Skeletal muscle tissue (tissue), 4 donors: ENCODE results near the gene SPTSSA. TPM values are rescaled to one million over a fixed set of nuclear protein-coding genes. Genes with fewer than 3 reads are reported as not detected.
"Not testable (repeated sequence)": the region's sequence is repeated elsewhere in the genome, so short reads cannot be mapped to it uniquely, and the experiment has no call there.

ENCODE experiments used
- H3K27ac ChIP-seq: one replicate; pipeline ENCODE4 v1.7.0; 2013; ENCODE audit warnings: mild to moderate bottlenecking, low read depth, low read length, inconsistent platforms
- H3K27me3 ChIP-seq, 3 donors: one replicate each; pipeline ENCODE4 v1.7.0; 2013; ENCODE audit warnings: low read length in 3 of 3; ENCODE audit not compliant: control insufficient read depth in 3 of 3, insufficient read depth in 3 of 3
- H3K36me3 ChIP-seq, 3 donors: one replicate each; pipeline ENCODE4 v1.7.0; 2013; ENCODE audit warnings: low read length in 3 of 3; ENCODE audit not compliant: control insufficient read depth in 3 of 3, insufficient read depth in 3 of 3
- H3K4me1 ChIP-seq, 3 donors: one replicate each; pipeline ENCODE4 v1.7.0; 2013; ENCODE audit warnings: low read length in 3 of 3, mild to moderate bottlenecking in 3 of 3; ENCODE audit not compliant: control insufficient read depth in 3 of 3, insufficient read depth in 3 of 3
- H3K4me3 ChIP-seq, 3 donors: one replicate each; pipeline ENCODE4 v1.7.0; 2013; ENCODE audit warnings: low read length in 3 of 3
- H3K9ac ChIP-seq, 3 donors: one replicate each; pipeline ENCODE4 v1.7.0; 2013; ENCODE audit warnings: low read length in 3 of 3, mild to moderate bottlenecking in 3 of 3, moderate library complexity in 2 of 3, low read depth in 1 of 3
- H3K9me3 ChIP-seq, 3 donors: one replicate each; pipeline ENCODE4 v1.7.0; 2013; ENCODE audit warnings: low read length in 3 of 3; ENCODE audit not compliant: control insufficient read depth in 3 of 3
- total RNA-seq: library from RNA; depleted of rRNA; stranded (reverse); fragments of >200 nt; gene quantifications from one replicate; pipeline ENCODE4 v1.2.3, GENCODE V29; 2014
- donor health status: Osteomylitis.

SPTSSA gene
- total RNA-seq, 1 donor from 2014 or later: 9.9 TPM

GRCh38 chr14:34407951-34408350 lies 54.1 kb downstream of the SPTSSA start:
- no peaks in the 10 kb centered on the region for H3K27me3 ChIP-seq
- H3K9me3 ChIP-seq: peaks cover 0 to 5% (median 5%) of the 10 kb centered on the region in 3 donors
- no peak overlapping the region for H3K9ac ChIP-seq
- no peak overlapping the region for H3K4me3 ChIP-seq
- H3K36me3 ChIP-seq: no peaks in the 10 kb centered on the region
- no peaks in the 10 kb centered on the region for H3K4me1 ChIP-seq
- H3K27ac ChIP-seq: no peak overlapping the region

DNA sequence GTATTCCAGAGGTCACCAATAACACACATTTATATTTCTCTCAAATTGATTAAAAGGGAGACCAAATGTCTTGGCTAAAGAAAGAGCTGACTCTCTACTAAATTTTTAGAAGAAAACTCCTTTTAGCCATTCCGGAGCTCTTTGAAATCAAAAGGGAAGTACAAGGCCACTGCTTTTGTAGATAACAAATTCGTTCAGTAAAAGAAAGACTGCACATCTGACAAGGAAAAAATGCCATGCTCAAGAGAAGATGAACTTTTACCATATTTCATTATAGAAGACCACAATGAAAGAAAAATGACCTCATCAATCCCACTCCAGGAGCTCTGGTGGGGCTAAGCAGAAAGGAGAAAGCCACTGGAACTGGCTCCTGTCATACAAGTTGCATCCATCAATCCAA lies 57.6 kb downstream of the SPTSSA start:
- H3K27ac ChIP-seq: no peak overlapping the region

GRCh38 chr14:34403646-34404045 lies 58.4 kb downstream of the SPTSSA start:
- Histone ChIP-seq H3K4me1 (no peaks in the 10 kb centered on the region), H3K27ac (no peak overlapping the region), H3K9ac (no peak overlapping the region), H3K9me3 (no peaks in the 10 kb centered on the region), H3K4me3 (no peak overlapping the region), H3K27me3 (no peaks in the 10 kb centered on the region), H3K36me3 (no peaks in the 10 kb centered on the region)

More for the DNA sequence above, 57.6 kb downstream of the SPTSSA start:
- H3K4me3 ChIP-seq: no peak overlapping the region
- no peak overlapping the region for H3K9ac ChIP-seq
- peaks cover 0 to 1% (median 0%) of the 10 kb centered on the region in 3 donors for H3K9me3 ChIP-seq
- no peaks in the 10 kb centered on the region for H3K36me3 ChIP-seq
- H3K27me3 ChIP-seq: no peaks in the 10 kb centered on the region
- H3K4me1 ChIP-seq: no peaks in the 10 kb centered on the region

DNA sequence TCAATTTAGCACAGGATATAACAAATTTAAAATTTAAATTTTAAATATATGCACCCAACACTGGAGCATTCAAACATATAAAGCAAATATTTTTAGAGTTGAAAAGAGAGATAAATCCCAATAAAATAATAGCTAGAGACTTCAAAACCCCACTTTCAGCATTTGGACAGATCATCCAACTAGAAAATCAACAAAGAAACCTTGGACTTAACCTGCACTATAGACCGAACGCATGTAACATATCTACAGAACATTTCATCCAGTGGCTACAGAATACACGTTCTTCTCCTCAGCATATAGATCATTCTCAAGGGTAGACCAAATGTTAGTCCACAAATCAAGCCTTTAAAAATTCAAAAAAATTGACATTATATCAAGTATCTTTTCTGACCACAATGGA lies 64.0 kb downstream of the SPTSSA start:
- Histone ChIP-seq H3K4me1 (no peaks in the 10 kb centered on the region), H3K27ac (no peak overlapping the region), H3K4me3 (no peak overlapping the region)

GRCh38 chr14:34387974-34388516 lies 74.0 kb downstream of the SPTSSA start:
- no peak overlapping the region for H3K4me3 ChIP-seq
- H3K27ac ChIP-seq: no peak overlapping the region
- no peaks in the 10 kb centered on the region for H3K9me3 ChIP-seq
- H3K4me1 ChIP-seq: no peaks in the 10 kb centered on the region
- H3K36me3 ChIP-seq: no peaks in the 10 kb centered on the region
- H3K9ac ChIP-seq: no peak overlapping the region
- peaks cover 0 to 3% (median 2%) of the 10 kb centered on the region in 3 donors for H3K27me3 ChIP-seq

More for the DNA sequence above, 64.0 kb downstream of the SPTSSA start:
- no peaks in the 10 kb centered on the region for H3K27me3 ChIP-seq
- no peaks in the 10 kb centered on the region for H3K9me3 ChIP-seq
- H3K9ac ChIP-seq: no peak overlapping the region
- H3K36me3 ChIP-seq: no peaks in the 10 kb centered on the region

DNA sequence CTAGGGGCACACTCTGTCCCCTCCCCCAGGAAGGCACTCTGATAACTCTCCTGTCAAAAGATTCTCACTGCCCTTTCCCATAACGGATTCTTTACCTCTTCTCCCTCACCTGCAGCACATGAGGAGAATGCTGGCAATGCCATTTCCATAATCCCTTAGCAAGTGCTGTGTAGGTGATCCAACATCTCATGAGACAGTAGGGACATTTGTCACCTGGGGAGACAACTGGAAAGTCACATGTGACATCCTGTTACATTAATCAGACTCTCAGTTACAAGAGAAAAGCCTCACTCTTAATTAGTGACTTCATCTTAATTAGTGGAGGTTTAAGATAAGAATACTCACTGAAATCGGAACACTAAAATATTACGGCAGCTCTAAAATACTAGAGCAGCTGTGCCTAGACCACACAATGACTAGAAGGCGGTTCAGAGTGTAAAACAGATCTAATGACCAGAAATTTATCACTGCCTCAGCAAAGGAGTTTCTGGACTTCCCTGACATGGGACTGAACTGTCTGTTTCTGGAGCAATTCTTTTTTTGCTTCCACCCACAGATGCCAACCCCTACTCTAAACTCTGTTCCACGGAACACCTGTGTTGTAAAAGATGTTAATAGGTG lies 75.1 kb downstream of the SPTSSA start:
- H3K36me3 ChIP-seq: no peaks in the 10 kb centered on the region
- H3K4me1 ChIP-seq: no peaks in the 10 kb centered on the region
- no peak overlapping the region for H3K27ac ChIP-seq
- H3K27me3 ChIP-seq: peaks cover 0 to 3% (median 2%) of the 10 kb centered on the region in 3 donors
- no peak overlapping the region for H3K4me3 ChIP-seq
- H3K9me3 ChIP-seq: no peaks in the 10 kb centered on the region
- no peak overlapping the region for H3K9ac ChIP-seq

- H3K4me1 ChIP-seq, H3K9ac ChIP-seq, H3K36me3 ChIP-seq, H3K27me3 ChIP-seq, H3K9me3 ChIP-seq, H3K27ac ChIP-seq, H3K4me3 ChIP-seq: not testable (repeated sequence)
Observed at GRCh38 chr14:34385881-34386280, 76.2 kb downstream of the SPTSSA start.

DNA sequence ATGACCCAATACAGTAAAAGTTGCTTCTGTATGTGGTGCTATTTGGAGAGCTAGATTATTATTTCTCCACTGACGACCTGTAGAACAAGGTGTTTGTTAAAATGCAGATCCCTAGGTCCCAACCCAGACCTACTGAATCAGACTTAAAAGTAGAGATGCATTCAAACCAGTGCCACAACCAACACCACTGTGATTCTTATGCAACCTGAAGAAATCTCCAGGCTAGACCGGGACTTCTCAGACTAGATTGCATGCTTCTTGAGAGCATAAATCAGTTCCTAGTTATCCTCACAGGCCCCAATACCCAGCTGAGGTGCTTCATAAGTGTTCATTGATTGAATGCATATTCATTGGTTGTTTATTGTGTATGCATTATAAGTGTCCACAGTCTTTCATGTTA lies 78.2 kb downstream of the SPTSSA start:
- Histone ChIP-seq H3K27me3 (peaks cover 0 to 3% (median 2%) of the 10 kb centered on the region in 3 donors), H3K4me3 (no peak overlapping the region), H3K36me3 (no peaks in the 10 kb centered on the region), H3K27ac (no peak overlapping the region), H3K9ac (no peak overlapping the region), H3K9me3 (no peaks in the 10 kb centered on the region), H3K4me1 (no peaks in the 10 kb centered on the region)

Other genes with a start within 250 kb of the SPTSSA start
- gene EAPP, start 77.5 kb upstream of the SPTSSA start, total RNA-seq: 43.3 TPM
- gene SNX6, start 167.9 kb upstream of the SPTSSA start, total RNA-seq: 82.5 TPM